Activated T-cell treated with anti-CD3 and anti-CD28 coated beads for 48 hours (primary cell): ENCODE measurements around the gene SLC30A3.
A peak's percentile ranks its signal among the peaks of the same experiment; 100 is the strongest.
"Not testable (repeated sequence)": the region's sequence is repeated elsewhere in the genome, so short reads cannot be mapped to it uniquely, and the experiment has no call there.

Source experiments
- DNase-seq: peaks from one replicate; pipeline ENCODE4 v3.0.0-alpha.2; 2020; ENCODE audit warnings: low read depth

The SLC30A3 gene

GRCh38 chr2:27262379-27263286 lies at the start of gene SLC30A3:
Gene SLC30A3 (minus strand): TSS chr2:27263047. CDS start chr2:27262906, 141 bp downstream.
- peak; percentile 75 for DNase-seq

- DNase-seq = no peak
These were observed 49.3 kb upstream of the SLC30A3 start for GRCh38 chr2:27312152-27312551.

- DNase-seq = no peak
These were observed 46.8 kb upstream of the SLC30A3 start for GRCh38 chr2:27309651-27310050.

GRCh38 chr2:27308359-27308881 lies 45.6 kb upstream of the SLC30A3 start, which contains the start of gene UCN:
Gene UCN (minus strand): TSS chr2:27308445. CDS start chr2:27307895, 550 bp downstream.
- DNase-seq = no peak

GRCh38 chr2:27307545-27308358 lies 44.9 kb upstream of the SLC30A3 start:
- no peak for DNase-seq

GRCh38 chr2:27307287-27307544 lies 44.4 kb upstream of the SLC30A3 start:
- DNase-seq = no peak

GRCh38 chr2:27306573-27307286 lies 43.9 kb upstream of the SLC30A3 start:
- no peak for DNase-seq

- no peak for DNase-seq
These were observed 43.3 kb upstream of the SLC30A3 start for GRCh38 chr2:27306136-27306535.

GRCh38 chr2:27305516-27305915 lies 42.7 kb upstream of the SLC30A3 start:
- DNase-seq = no peak

GRCh38 chr2:27304488-27305240 lies 41.8 kb upstream of the SLC30A3 start:
- DNase-seq = no peak

- DNase-seq = no peak
These were observed 40.5 kb upstream of the SLC30A3 start for GRCh38 chr2:27303093-27304025.

GRCh38 chr2:27300606-27301005 lies 37.8 kb upstream of the SLC30A3 start:
- DNase-seq = not testable (repeated sequence)

- DNase-seq = no peak
These were observed 35.7 kb upstream of the SLC30A3 start for GRCh38 chr2:27298391-27299080.

GRCh38 chr2:27297195-27297594 lies 34.3 kb upstream of the SLC30A3 start:
- DNase-seq = no peak

GRCh38 chr2:27296481-27296880 lies 33.6 kb upstream of the SLC30A3 start:
- DNase-seq = no peak

GRCh38 chr2:27294928-27295327 lies 32.1 kb upstream of the SLC30A3 start:
- DNase-seq = no peak

- no peak for DNase-seq
These were observed 29.0 kb upstream of the SLC30A3 start for GRCh38 chr2:27291865-27292264.

- no peak for DNase-seq
These were observed 27.7 kb upstream of the SLC30A3 start for GRCh38 chr2:27290549-27290948.

GRCh38 chr2:27288610-27289009 lies 25.8 kb upstream of the SLC30A3 start:
- DNase-seq = no peak

GRCh38 chr2:27285481-27285880 lies 22.6 kb upstream of the SLC30A3 start:
- DNase-seq = no peak
